HCT116 (cell line): ENCODE measurements around the gene CIITA. TPM values are rescaled to one million over a fixed set of nuclear protein-coding genes. Genes with fewer than 3 reads are reported as not detected.

Source experiments
- ATAC-seq: fragments of 200-7000 bp; cut with Tn5 transposase; 2 replicates; pipeline ENCODE4 v1.9.1; 2020; ENCODE audit warnings: mild to moderate bottlenecking, moderate library complexity
- BruUV-seq: library from RNA; stranded (reverse); fragments of 400-500 nt; replicated peaks from 2 replicates; lab custom pipeline; 2021; lab: Mats Ljungman, UMichigan
- CTCF ChIA-PET: fragments of 300-600 bp; sonication (Branson Sonifier 250); formaldehyde crosslinking; loops from one replicate; lab custom pipeline; 2021; ENCODE audit warnings: antibody characterized with exemption; lab: Charles Lee
- POLR2A ChIA-PET: fragments of 300-600, 350-600 bp; sonication (Branson Sonifier 250); formaldehyde crosslinking; loops from one replicate; lab custom pipeline; 2021; ENCODE audit warnings: antibody characterized with exemption; lab: Charles Lee
- RAD21 ChIA-PET, 2 experiments: fragments of 300-600 bp; sonication (Branson Sonifier 250); formaldehyde crosslinking; loops; one replicate each; lab custom pipeline; 2023; ENCODE audit warnings: low total read pairs in 2 of 2; ENCODE audit not compliant: uncharacterized antibody in 2 of 2, unreplicated experiment in 2 of 2, low non-redundant PET in 1 of 2; lab: Charles Lee
- DNase-seq: peaks from one replicate; pipeline ENCODE4 v3.0.0-alpha.2; 2010; ENCODE audit warnings: low read depth, low spot score
- H2AFZ ChIP-seq: fragments of 200-600 bp; shearing (Covaris generic), sonication (generic); 2 replicates; pipeline ENCODE4 v1.6.1; 2017; ENCODE audit warnings: low read depth, mixed run types, mixed read lengths, antibody characterized with exemption, low read length; ENCODE audit not compliant: poor library complexity, severe bottlenecking
- H3K27ac ChIP-seq: 2 replicates; pipeline ENCODE4 v1.5.1; 2012; ENCODE audit warnings: low read depth, low read length
- H3K27me3 ChIP-seq: fragments of 200-600 bp; sonication (generic); 2 replicates; pipeline ENCODE4 v1.6.1; 2016; ENCODE audit warnings: mixed run types, low read length, mixed read lengths; ENCODE audit not compliant: insufficient read depth
- H3K36me3 ChIP-seq, 2 experiments: fragments of 200-500 bp in 1 of 2; fragments of 200-600 bp in 1 of 2; sonication (Bioruptor generic) in 1 of 2; sonication (generic) in 1 of 2; 2 replicates each; pipeline versions ENCODE4 v1.5.1 to v1.6.1; 2014 to 2016; ENCODE audit warnings: low read length in 2 of 2, inconsistent platforms in 1 of 2, mixed read lengths in 1 of 2, mixed run types in 1 of 2; ENCODE audit not compliant: insufficient read depth in 2 of 2, control insufficient read depth in 1 of 2
- H3K4me1 ChIP-seq, 2 experiments: fragments of 200-600 bp in 1 of 2; sonication (generic) in 1 of 2; 2 replicates each; pipeline versions ENCODE4 v1.5.1 to v1.6.1; 2012 to 2017; ENCODE audit warnings: low read length in 2 of 2, inconsistent platforms in 1 of 2, mild to moderate bottlenecking in 1 of 2, mixed read lengths in 1 of 2, mixed run types in 1 of 2, moderate library complexity in 1 of 2; ENCODE audit not compliant: insufficient read depth in 2 of 2, control insufficient read depth in 1 of 2
- H3K4me2 ChIP-seq: fragments of 200-600 bp; sonication (generic); 2 replicates; pipeline ENCODE4 v1.6.1; 2017; ENCODE audit warnings: mixed run types, low read length, mixed read lengths
- H3K4me3 ChIP-seq, 2 experiments: fragments of 200-600 bp in 1 of 2; sonication (generic) in 1 of 2; replicated peaks in 1 of 2; 2 replicates each; pipeline ENCODE4 v1.5.1; 2011 to 2016; ENCODE audit warnings: low read length in 2 of 2, control low read depth in 1 of 2, low read depth in 1 of 2, mild to moderate bottlenecking in 1 of 2, mixed read lengths in 1 of 2, mixed run types in 1 of 2
- H3K79me2 ChIP-seq: fragments of 200-600 bp; sonication (generic); 2 replicates; pipeline ENCODE4 v1.6.1; 2017; ENCODE audit warnings: mild to moderate bottlenecking, mixed run types, low read length, moderate library complexity, mixed read lengths; ENCODE audit not compliant: insufficient read depth
- H3K9ac ChIP-seq: fragments of 200-600 bp; sonication (generic); 2 replicates; pipeline ENCODE4 v1.6.1; 2016; ENCODE audit warnings: low read length, mixed read lengths
- H3K9me2 ChIP-seq: fragments of 200-600 bp; sonication (generic), shearing (Covaris generic); 2 replicates; pipeline ENCODE4 v1.6.1; 2017; ENCODE audit warnings: mixed run types, mild to moderate bottlenecking, moderate library complexity; ENCODE audit not compliant: insufficient read depth
- H3K9me3 ChIP-seq, 2 experiments: fragments of 200-500 bp in 1 of 2; fragments of 200-600 bp in 1 of 2; sonication (Bioruptor generic) in 1 of 2; sonication (generic) in 1 of 2; 2 replicates each; pipeline ENCODE4 v1.6.1; 2014 to 2017; ENCODE audit warnings: low read length in 2 of 2, mixed read lengths in 2 of 2, inconsistent platforms in 1 of 2, low read depth in 1 of 2, mild to moderate bottlenecking in 1 of 2, mixed run types in 1 of 2, moderate library complexity in 1 of 2; ENCODE audit not compliant: control insufficient read depth in 1 of 2, insufficient read depth in 1 of 2
- H4K20me1 ChIP-seq: fragments of 200-600 bp; sonication (generic), shearing (Covaris generic); 2 replicates; pipeline ENCODE4 v1.6.1; 2017; ENCODE audit warnings: mixed run types, mild to moderate bottlenecking, moderate library complexity; ENCODE audit not compliant: insufficient read depth
- ATF3 ChIP-seq: IDR thresholded peaks from 2 replicates; pipeline ENCODE4 v1.6.1; 2012
- CEBPB ChIP-seq: IDR thresholded peaks from 2 replicates; pipeline ENCODE4 v1.6.1; 2012; ENCODE audit warnings: low read depth
- CTCF ChIP-seq, 3 experiments: fragments of 200-600 bp in 1 of 3; sonication (generic) in 1 of 3; IDR thresholded peaks in 2 of 3; conservative IDR thresholded peaks in 1 of 3; 2 replicates each; pipeline ENCODE4 v1.5.1; 2012 to 2017; ENCODE audit warnings: low read depth in 2 of 3, low read length in 2 of 3, antibody characterized with exemption in 1 of 3, borderline replicate concordance in 1 of 3, control low read depth in 1 of 3, mild to moderate bottlenecking in 1 of 3, mixed read lengths in 1 of 3, mixed run types in 1 of 3, moderate library complexity in 1 of 3; ENCODE audit not compliant: insufficient read depth in 1 of 3
- EGR1 ChIP-seq: IDR thresholded peaks from 2 replicates; pipeline ENCODE4 v1.6.1; 2012; ENCODE audit warnings: low read depth
- ELF1 ChIP-seq: IDR thresholded peaks from 2 replicates; pipeline ENCODE4 v1.6.1; 2012; ENCODE audit warnings: low read depth, borderline replicate concordance
- EZH2phosphoT487 ChIP-seq: fragments of 200-600 bp; IDR thresholded peaks from 2 replicates; pipeline ENCODE4 v1.6.1; 2018; ENCODE audit warnings: antibody characterized with exemption, borderline replicate concordance
- FOSL1 ChIP-seq: IDR thresholded peaks from 2 replicates; pipeline ENCODE4 v1.6.1; 2012; ENCODE audit warnings: low read depth
- JUND ChIP-seq: IDR thresholded peaks from 2 replicates; pipeline ENCODE4 v1.6.1; 2012
- MAX ChIP-seq: IDR thresholded peaks from 2 replicates; pipeline ENCODE4 v1.6.1; 2012
- POLR2A ChIP-seq: IDR thresholded peaks from 2 replicates; pipeline ENCODE4 v1.7.0; 2011; ENCODE audit warnings: borderline replicate concordance; ENCODE audit not compliant: insufficient read depth, insufficient read length; ENCODE audit errors: extremely low read depth
- POLR2AphosphoS5 ChIP-seq: IDR thresholded peaks from 2 replicates; pipeline ENCODE4 v1.6.1; 2011; ENCODE audit warnings: mild to moderate bottlenecking, low read depth, low read length, moderate library complexity
- RAD21 ChIP-seq: IDR thresholded peaks from 2 replicates; pipeline ENCODE4 v1.6.1; 2012; ENCODE audit warnings: low read depth, mild to moderate bottlenecking
- REST ChIP-seq: IDR thresholded peaks from 2 replicates; pipeline ENCODE4 v1.6.1; 2012; ENCODE audit warnings: low read depth
- SIN3A ChIP-seq: IDR thresholded peaks from 2 replicates; pipeline ENCODE4 v1.6.1; 2012; ENCODE audit warnings: low read depth
- SRF ChIP-seq: IDR thresholded peaks from 2 replicates; pipeline ENCODE4 v1.6.1; 2012; ENCODE audit warnings: low read depth
- TCF7L2 ChIP-seq: IDR thresholded peaks from 2 replicates; pipeline ENCODE4 v1.7.0; 2011; ENCODE audit warnings: borderline replicate concordance, inconsistent platforms; ENCODE audit not compliant: insufficient read depth, insufficient read length; ENCODE audit errors: extremely low read depth
- YY1 ChIP-seq: IDR thresholded peaks from 2 replicates; pipeline ENCODE4 v1.6.1; 2011; ENCODE audit warnings: low read length, low read depth, moderate library complexity, mild to moderate bottlenecking; ENCODE audit not compliant: insufficient replicate concordance; ENCODE audit errors: extremely low read depth
- ZBTB33 ChIP-seq: IDR thresholded peaks from 2 replicates; pipeline ENCODE4 v1.6.1; 2011; ENCODE audit warnings: mild to moderate bottlenecking, low read length, moderate library complexity; ENCODE audit not compliant: insufficient replicate concordance; ENCODE audit errors: extremely low read depth
- ZFX ChIP-seq: fragments of 450-650 bp; IDR thresholded peaks from 2 replicates; pipeline ENCODE4 v1.6.1; 2017
- ZNF274 ChIP-seq: fragments of 200-500 bp; sonication (Bioruptor generic); IDR thresholded peaks from 2 replicates; pipeline ENCODE4 v1.6.1; 2014; ENCODE audit warnings: mild to moderate bottlenecking, low read depth, low read length, inconsistent platforms
- intact Hi-C: fragments of 100-400 bp; cut with micrococcal nuclease; formaldehyde crosslinking; loops from 2 replicates; pipeline ENCODE4 v1.10.0; 2022
- total RNA-seq: library from RNA; stranded (reverse); gene quantifications from one replicate; pipeline ENCODE4 v1.2.1, GENCODE V29; 2021; ENCODE audit not compliant: unreplicated experiment

Gene CIITA
- total RNA-seq, 1 experiment from 2014 or later = 0.25 TPM

- Histone ChIP-seq H3K4me2 (no peak overlapping the region), H3K9me2 (no peaks in the 10 kb centered on the region), H3K4me1 (no peaks in the 10 kb centered on the region), H4K20me1 (no peaks in the 10 kb centered on the region), H3K9ac (no peak overlapping the region), H3K79me2 (no peaks in the 10 kb centered on the region), H3K4me3 (no peak overlapping the region), H3K27me3 (peaks cover 3% of the 10 kb centered on the region; the same call in 1 of the 2 replicates), H3K36me3 (no peaks in the 10 kb centered on the region), H2AFZ (no peak overlapping the region), H3K27ac (no peak overlapping the region), H3K9me3 (no peaks in the 10 kb centered on the region)
- no TSS peak for BruUV-seq
- CTCF ChIA-PET = no interaction called here
- POLR2A ChIA-PET = no interaction called here
- intact Hi-C loops = no loop called here
- no peak for DNase-seq
- RAD21 ChIA-PET = no interaction called here
- ATAC-seq = no peak
- no peak for TF ChIP-seq ATF3
- TF ChIP-seq SIN3A = no peak
- no peak for TF ChIP-seq ZBTB33
- no peak for TF ChIP-seq TCF7L2
- no peak for TF ChIP-seq JUND
- TF ChIP-seq POLR2A = no peak
- TF ChIP-seq ZFX = no peak
- no peak for TF ChIP-seq EZH2phosphoT487
- no peak for TF ChIP-seq REST
- TF ChIP-seq ZNF274 = no peak
- no peak for TF ChIP-seq RAD21
- no peak for TF ChIP-seq MAX
- TF ChIP-seq POLR2AphosphoS5 = no peak
- no peak for TF ChIP-seq EGR1
- TF ChIP-seq ELF1 = no peak
- TF ChIP-seq FOSL1 = no peak
- no peak for TF ChIP-seq YY1
- no peak for TF ChIP-seq CEBPB
- TF ChIP-seq SRF = no peak
- no peak for TF ChIP-seq CTCF (IDR thresholded peaks at IDR 0.05 in 2 of 3, conservative IDR thresholded peaks at IDR 0.05 in 1 of 3; ENCODE audit: borderline replicate concordance in 1 of 3, insufficient read depth in 1 of 3, low read depth in 2 of 3, low read length in 2 of 3)
Observed at GRCh38 chr16:10852286-10852685, 24.7 kb upstream of the CIITA start.
